GM21526 (cell line): ENCODE measurements around the gene EIF1B.

ENCODE experiments used
- ATAC-seq: cut with Tn5 transposase; IDR thresholded peaks from one replicate; pipeline ENCODE4 v1.9.1; 2021; ENCODE audit warnings: moderate library complexity; ENCODE audit not compliant: unreplicated experiment, low FRiP score

The EIF1B gene

GRCh38 chr3:40337136-40338108, 27.9 kb downstream of the EIF1B start:
- peak; percentile 69 for ATAC-seq

- ATAC-seq, result no peak
These were observed 30.4 kb downstream of the EIF1B start for GRCh38 chr3:40339871-40340270.

GRCh38 chr3:40340541-40341170, 31.1 kb downstream of the EIF1B start:
- ATAC-seq, result no peak

GRCh38 chr3:40341671-40342070, 32.2 kb downstream of the EIF1B start:
- no peak for ATAC-seq

- no peak for ATAC-seq
These were observed 41.0 kb downstream of the EIF1B start for GRCh38 chr3:40350529-40350928.

- no peak for ATAC-seq
These were observed 45.9 kb downstream of the EIF1B start for GRCh38 chr3:40355410-40355809.

- ATAC-seq, result no peak
These were observed 48.9 kb downstream of the EIF1B start for GRCh38 chr3:40358454-40358853.
